Activated CD4-positive, alpha-beta memory T cell treated with anti-CD3 and anti-CD28 coated beads, Interleukin-2, amount 10 ng/mL, durations not matched to agents 7 days and 5 days (primary cell): ENCODE data around the gene TFDP3. TPM values are rescaled to one million over a fixed set of nuclear protein-coding genes. Genes with fewer than 3 reads are reported as not detected.

Experiments used
- CTCF ChIA-PET: fragments of 350-600 bp; sonication (Branson Sonifier 250); formaldehyde crosslinking; loops from one replicate; lab custom pipeline; 2021; ENCODE audit warnings: antibody characterized with exemption, inconsistent platforms; lab: Charles Lee
- POLR2A ChIA-PET: fragments of 350-600 bp; sonication (Branson Sonifier 250); formaldehyde crosslinking; loops from one replicate; lab custom pipeline; 2021; ENCODE audit warnings: antibody characterized with exemption; lab: Charles Lee
- DNase-seq: peaks from one replicate; pipeline ENCODE4 v3.0.0-alpha.2; 2020
- H3K27ac Mint-ChIP-seq: one replicate; pipeline ENCODE4 v1.8.0; 2021; ENCODE audit warnings: mild to moderate bottlenecking, mixed read lengths
- H3K27me3 Mint-ChIP-seq: one replicate; pipeline ENCODE4 v1.8.0; 2021; ENCODE audit warnings: mixed read lengths
- H3K36me3 Mint-ChIP-seq: one replicate; pipeline ENCODE4 v1.8.0; 2021; ENCODE audit warnings: low read depth, mixed read lengths
- H3K4me1 Mint-ChIP-seq: one replicate; pipeline ENCODE4 v1.8.0; 2021; ENCODE audit warnings: mixed read lengths
- H3K4me3 Mint-ChIP-seq: one replicate; pipeline ENCODE4 v1.8.0; 2021; ENCODE audit warnings: mild to moderate bottlenecking, mixed read lengths
- H3K9me3 Mint-ChIP-seq: one replicate; pipeline ENCODE4 v1.8.0; 2021; ENCODE audit warnings: mixed read lengths
- total RNA-seq, 2 experiments: library from RNA; stranded (reverse); gene quantifications; one replicate each; pipeline ENCODE4 v1.2.3, GENCODE V29; 2021

The TFDP3 gene
- total RNA-seq = not detected

- Mint-ChIP-seq H3K4me3 (no peak within 1 kb of the TSS), H3K9me3 (no peaks in the 10 kb centered on the region), H3K36me3 (no peaks in the 10 kb centered on the region), H3K27me3 (no peaks in the 10 kb centered on the region), H3K4me1 (no peaks in the 10 kb centered on the region), H3K27ac (no peak within 1 kb of the TSS)
- no peak for DNase-seq
- POLR2A ChIA-PET = no interaction called here
- CTCF ChIA-PET = no interaction called here
Measured at GRCh38 chrX:133218329-133218728, at the start of gene TFDP3. Gene TFDP3 (minus strand): TSS chrX:133218354. CDS start chrX:133218259, 95 bp downstream.

DNA sequence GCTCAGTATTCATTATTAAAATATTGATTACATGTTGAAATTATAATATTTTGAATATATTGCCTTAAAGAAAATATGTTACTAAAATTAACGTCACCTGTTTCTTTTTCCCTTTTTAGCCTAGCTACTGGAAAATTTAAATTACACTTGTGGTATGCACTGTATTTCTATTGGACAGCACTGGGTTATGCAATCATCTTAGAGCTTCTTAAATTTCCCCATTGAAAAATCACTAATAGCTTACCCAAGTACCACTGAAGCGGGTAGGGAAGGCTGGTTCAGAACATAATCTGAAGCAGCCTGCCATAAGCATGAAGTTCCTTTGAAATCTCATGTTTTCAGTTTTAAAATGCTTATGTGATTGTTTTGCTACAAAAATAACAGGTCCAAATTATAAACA lies 49.5 kb upstream of the TFDP3 start:
- POLR2A ChIA-PET = no interaction called here
- DNase-seq = no peak
- H3K4me1 Mint-ChIP-seq = no peaks in the 10 kb centered on the region

DNA sequence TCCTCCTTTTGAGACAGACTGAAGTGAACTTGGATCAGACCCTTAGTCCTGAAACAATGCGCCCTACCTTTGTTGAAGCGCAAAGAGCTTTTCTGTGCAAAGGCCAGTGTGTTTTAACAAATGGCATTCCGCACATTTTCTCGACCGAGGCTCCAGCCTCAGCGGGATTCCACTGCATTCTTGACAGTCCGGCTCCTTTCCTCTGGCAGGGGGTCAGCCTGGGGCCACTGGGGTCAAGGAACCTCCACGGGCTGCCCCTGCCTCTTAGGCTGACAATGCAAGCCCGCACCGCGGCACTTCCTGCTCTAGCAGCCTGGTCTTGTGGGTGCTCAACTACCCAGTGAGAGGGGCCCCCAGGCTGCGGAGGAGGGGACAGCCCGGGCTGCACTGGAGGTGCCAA lies 47.2 kb upstream of the TFDP3 start:
- DNase-seq = no peak
- no peaks in the 10 kb centered on the region for H3K27me3 Mint-ChIP-seq
- CTCF ChIA-PET = no interaction called here
- H3K4me3 Mint-ChIP-seq = no peak overlapping the region
- POLR2A ChIA-PET = no interaction called here
- H3K27ac Mint-ChIP-seq = no peak overlapping the region
- no peaks in the 10 kb centered on the region for H3K4me1 Mint-ChIP-seq
- no peaks in the 10 kb centered on the region for H3K9me3 Mint-ChIP-seq
- no peaks in the 10 kb centered on the region for H3K36me3 Mint-ChIP-seq

More for the DNA sequence above, 49.5 kb upstream of the TFDP3 start:
- no peaks in the 10 kb centered on the region for H3K36me3 Mint-ChIP-seq
- no peak overlapping the region for H3K27ac Mint-ChIP-seq
- H3K9me3 Mint-ChIP-seq = no peaks in the 10 kb centered on the region
- no peaks in the 10 kb centered on the region for H3K27me3 Mint-ChIP-seq
- CTCF ChIA-PET = no interaction called here
- H3K4me3 Mint-ChIP-seq = no peak overlapping the region

- H3K4me3 Mint-ChIP-seq = no peak overlapping the region
- H3K9me3 Mint-ChIP-seq = no peaks in the 10 kb centered on the region
- H3K4me1 Mint-ChIP-seq = no peaks in the 10 kb centered on the region
- H3K36me3 Mint-ChIP-seq = no peaks in the 10 kb centered on the region
- no peak for DNase-seq
- no peak overlapping the region for H3K27ac Mint-ChIP-seq
- no peaks in the 10 kb centered on the region for H3K27me3 Mint-ChIP-seq
- ChIA-PET CTCF (no interaction called here), POLR2A (no interaction called here)
Measured at GRCh38 chrX:133258481-133258880, 40.3 kb upstream of the TFDP3 start.

GRCh38 chrX:133254666-133255065 lies 36.5 kb upstream of the TFDP3 start:
- DNase-seq = no peak
- POLR2A ChIA-PET = no interaction called here
- H3K4me1 Mint-ChIP-seq = no peaks in the 10 kb centered on the region
- H3K36me3 Mint-ChIP-seq = no peaks in the 10 kb centered on the region
- H3K4me3 Mint-ChIP-seq = no peak overlapping the region
- H3K27me3 Mint-ChIP-seq = no peaks in the 10 kb centered on the region
- no peak overlapping the region for H3K27ac Mint-ChIP-seq
- H3K9me3 Mint-ChIP-seq = no peaks in the 10 kb centered on the region
- CTCF ChIA-PET = no interaction called here

DNA sequence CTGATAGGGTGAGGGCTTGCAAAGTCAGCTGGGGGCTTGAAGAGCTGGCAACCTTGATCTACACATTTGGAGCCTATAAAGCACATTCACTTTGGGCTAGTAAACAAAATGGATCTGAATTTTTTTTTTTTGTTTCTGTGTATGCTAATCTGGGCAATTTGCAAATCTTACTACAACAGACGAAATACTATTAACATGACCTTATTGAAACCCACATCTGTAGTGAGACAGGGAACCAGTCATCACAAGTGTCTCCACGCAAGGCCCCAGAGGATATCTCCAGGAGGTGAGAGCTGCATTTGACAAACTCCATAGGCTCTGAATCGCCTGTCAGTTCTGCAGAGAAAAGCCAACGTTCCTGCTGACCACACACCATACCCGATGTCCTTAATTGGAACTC lies 33.0 kb upstream of the TFDP3 start:
- Mint-ChIP-seq H3K4me3 (no peak overlapping the region), H3K36me3 (no peaks in the 10 kb centered on the region), H3K9me3 (no peaks in the 10 kb centered on the region), H3K27ac (no peak overlapping the region), H3K27me3 (no peaks in the 10 kb centered on the region), H3K4me1 (no peaks in the 10 kb centered on the region)
- no peak for DNase-seq
- ChIA-PET CTCF (no interaction called here), POLR2A (no interaction called here)

DNA sequence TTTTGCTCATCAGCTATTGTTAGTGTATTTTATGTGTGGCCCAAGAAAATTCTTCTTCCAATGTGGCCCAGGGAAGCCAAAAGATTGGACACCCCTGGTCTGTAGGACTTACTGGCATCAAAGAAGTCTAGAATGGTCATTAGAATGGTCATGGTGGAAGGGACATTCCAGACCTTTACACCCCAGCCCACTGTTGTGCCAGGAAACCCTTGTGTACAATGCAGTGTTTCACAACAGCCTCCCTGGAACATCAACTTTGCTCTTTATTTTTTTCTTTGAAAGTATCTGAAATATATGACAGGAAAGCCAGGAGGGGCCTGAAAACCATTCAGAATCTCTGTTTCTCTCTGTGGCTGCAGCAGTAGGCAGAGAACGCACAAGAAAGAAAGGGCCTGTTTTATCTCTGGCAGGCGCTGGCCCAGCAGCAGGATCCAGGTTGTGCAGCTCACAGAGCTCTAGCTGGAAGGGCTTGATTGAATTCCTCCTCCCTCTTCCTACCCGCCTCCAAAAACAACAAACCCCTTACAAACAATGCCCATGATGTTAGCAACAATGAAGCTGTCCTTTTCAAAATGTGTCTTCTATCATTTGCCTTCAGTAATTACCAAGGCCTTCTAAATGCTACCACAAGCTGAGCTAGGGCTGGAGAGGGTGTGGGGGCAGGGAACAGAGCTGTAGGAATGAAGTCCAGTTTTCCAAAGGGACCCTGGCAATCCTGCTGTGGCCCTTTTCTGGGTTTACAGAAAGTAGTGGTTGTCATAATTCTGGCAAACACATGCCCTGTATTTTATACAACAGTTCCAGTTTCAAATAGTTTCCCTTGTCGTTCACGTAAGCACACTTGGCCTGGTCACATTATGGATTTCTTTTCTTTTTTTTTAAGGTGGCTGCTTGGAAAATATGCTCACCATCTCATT lies 32.3 kb upstream of the TFDP3 start:
- Mint-ChIP-seq H3K9me3 (peaks cover 2% of the 10 kb centered on the region), H3K27me3 (no peaks in the 10 kb centered on the region), H3K4me3 (no peak overlapping the region), H3K4me1 (no peaks in the 10 kb centered on the region), H3K27ac (no peak overlapping the region), H3K36me3 (no peaks in the 10 kb centered on the region)
- ChIA-PET CTCF (no interaction called here), POLR2A (no interaction called here)
- no peak for DNase-seq

DNA sequence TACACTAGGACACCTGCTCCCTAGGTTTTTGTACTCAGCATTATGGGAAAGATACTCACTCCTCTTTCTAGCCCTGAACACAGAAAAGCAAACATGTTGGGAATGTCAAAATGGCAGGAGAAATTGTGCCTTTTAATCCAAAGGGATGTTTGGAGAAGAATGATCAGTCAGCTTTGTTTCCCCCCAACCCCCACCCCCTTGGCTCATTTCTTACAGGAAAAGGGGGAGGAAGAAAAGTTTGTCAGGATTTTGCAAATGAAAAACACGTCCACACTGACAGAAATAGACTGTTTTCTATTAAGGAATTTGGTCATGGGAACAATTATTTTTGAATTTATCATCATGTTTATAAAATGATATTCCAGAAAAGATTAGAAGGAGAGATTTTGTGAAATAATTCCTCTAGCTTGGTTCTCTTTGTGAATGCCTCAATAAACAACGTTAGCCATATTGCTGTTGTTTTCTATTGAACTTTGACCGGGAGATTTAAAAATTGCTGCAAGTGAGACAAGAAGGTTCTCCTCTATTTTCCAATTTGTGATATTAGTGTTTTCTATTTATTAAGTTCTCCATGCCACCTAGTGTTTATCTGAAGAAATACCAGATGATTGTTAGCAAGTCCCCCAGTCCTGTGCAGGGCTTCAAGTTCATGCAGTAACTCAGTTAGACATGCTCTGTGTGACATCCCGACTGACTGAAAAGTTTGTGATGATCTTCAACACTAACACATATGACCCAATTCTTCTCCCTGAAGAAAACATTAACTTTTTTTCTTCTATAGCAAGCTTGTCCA lies 31.3 kb upstream of the TFDP3 start:
- CTCF ChIA-PET = no interaction called here
- Mint-ChIP-seq H3K27ac (no peak overlapping the region), H3K36me3 (no peaks in the 10 kb centered on the region), H3K4me3 (no peak overlapping the region), H3K4me1 (no peaks in the 10 kb centered on the region), H3K27me3 (no peaks in the 10 kb centered on the region), H3K9me3 (peaks cover 2% of the 10 kb centered on the region)
- POLR2A ChIA-PET = no interaction called here
- DNase-seq = no peak

- H3K9me3 Mint-ChIP-seq = peaks cover 2% of the 10 kb centered on the region
- POLR2A ChIA-PET = no interaction called here
Measured at GRCh38 chrX:133248177-133248576, 30.0 kb upstream of the TFDP3 start.

GRCh38 chrX:133246921-133247320 lies 28.8 kb upstream of the TFDP3 start:
- POLR2A ChIA-PET = no interaction called here
- Mint-ChIP-seq H3K4me3 (no peak overlapping the region), H3K36me3 (no peaks in the 10 kb centered on the region), H3K27me3 (no peaks in the 10 kb centered on the region), H3K27ac (no peak overlapping the region), H3K9me3 (peaks cover 2% of the 10 kb centered on the region), H3K4me1 (no peaks in the 10 kb centered on the region)
- DNase-seq = no peak
- CTCF ChIA-PET = no interaction called here

More at GRCh38 chrX:133248177-133248576, 30.0 kb upstream of the TFDP3 start:
- no peak overlapping the region for H3K4me3 Mint-ChIP-seq
- H3K36me3 Mint-ChIP-seq = no peaks in the 10 kb centered on the region
- DNase-seq = no peak
- no peaks in the 10 kb centered on the region for H3K4me1 Mint-ChIP-seq
- no peaks in the 10 kb centered on the region for H3K27me3 Mint-ChIP-seq
- CTCF ChIA-PET = no interaction called here
- H3K27ac Mint-ChIP-seq = no peak overlapping the region

GRCh38 chrX:133235830-133236229 lies 17.7 kb upstream of the TFDP3 start:
- Mint-ChIP-seq H3K9me3 (no peaks in the 10 kb centered on the region), H3K4me3 (no peak overlapping the region), H3K36me3 (no peaks in the 10 kb centered on the region), H3K4me1 (no peaks in the 10 kb centered on the region), H3K27me3 (no peaks in the 10 kb centered on the region), H3K27ac (no peak overlapping the region)
- ChIA-PET POLR2A (no interaction called here), CTCF (no interaction called here)
- DNase-seq = no peak

DNA sequence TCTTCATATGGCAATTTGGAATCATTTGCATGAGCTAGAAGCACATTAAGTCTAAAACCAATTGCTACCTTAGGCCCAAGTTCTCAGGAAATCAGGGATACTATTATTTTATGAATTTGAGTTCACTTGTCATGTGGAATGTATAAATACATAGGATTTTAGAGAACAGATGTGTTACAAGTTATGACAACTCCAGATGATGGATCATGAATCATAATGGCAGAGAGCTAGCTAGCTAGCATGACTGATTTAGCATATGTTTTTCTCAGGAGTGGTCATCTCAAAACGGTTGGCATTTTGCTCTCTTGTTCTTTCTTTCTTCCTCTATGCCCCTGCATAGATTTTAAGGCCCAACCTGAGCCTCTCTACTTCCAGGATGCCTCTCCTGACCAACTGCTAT lies 14.2 kb upstream of the TFDP3 start:
- Mint-ChIP-seq H3K27me3 (no peaks in the 10 kb centered on the region), H3K36me3 (no peaks in the 10 kb centered on the region), H3K4me1 (no peaks in the 10 kb centered on the region), H3K9me3 (no peaks in the 10 kb centered on the region), H3K4me3 (no peak overlapping the region), H3K27ac (no peak overlapping the region)
- DNase-seq = no peak
- CTCF ChIA-PET = no interaction called here
- POLR2A ChIA-PET = no interaction called here

DNA sequence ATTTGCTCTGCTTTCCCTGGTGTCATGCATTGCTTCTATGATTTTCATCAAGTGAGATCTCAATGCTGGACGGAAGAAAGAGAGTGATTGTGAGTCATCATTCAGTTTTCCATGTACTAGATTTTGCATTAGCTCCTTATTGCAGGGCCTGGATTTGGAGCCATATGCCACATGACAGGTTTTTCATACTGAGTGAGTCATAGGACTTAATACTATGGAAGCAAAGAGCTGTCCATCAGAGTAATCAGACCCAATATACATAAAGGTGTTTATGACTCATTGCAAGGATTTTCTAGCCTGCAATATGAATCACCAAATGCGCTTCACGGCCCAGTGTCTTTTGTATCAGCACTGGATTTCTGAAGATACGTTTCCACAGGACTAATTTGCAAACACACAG lies 11.2 kb upstream of the TFDP3 start:
- Mint-ChIP-seq H3K27me3 (no peaks in the 10 kb centered on the region), H3K9me3 (no peaks in the 10 kb centered on the region), H3K27ac (no peak overlapping the region), H3K4me1 (no peaks in the 10 kb centered on the region), H3K36me3 (no peaks in the 10 kb centered on the region), H3K4me3 (no peak overlapping the region)
- ChIA-PET POLR2A (no interaction called here), CTCF (no interaction called here)
- no peak for DNase-seq
